DOHH2 (cell line): ENCODE measurements around the gene CDKN2B-AS1.

Experiments used
- EZH2phosphoT487 ChIP-seq: fragments of 200-600 bp; sonication (generic); IDR thresholded peaks from 2 replicates; pipeline ENCODE4 v1.6.1; 2017; ENCODE audit warnings: borderline replicate concordance, mild to moderate bottlenecking, antibody characterized with exemption, low read length, moderate library complexity, mixed read lengths
- TF ChIP-seq, protein P1 (sequence below): fragments of 200-600 bp; sonication (generic); IDR thresholded peaks from one replicate; pipeline ENCODE4 v1.5.1; 2014; ENCODE audit warnings: antibody characterized with exemption, mild to moderate bottlenecking, low read depth, low read length; ENCODE audit not compliant: poor library complexity, severe bottlenecking

GRCh38 chr9:22107202-22108045, 112.8 kb downstream of the CDKN2B-AS1 start:
- TF ChIP-seq, protein P1, sequence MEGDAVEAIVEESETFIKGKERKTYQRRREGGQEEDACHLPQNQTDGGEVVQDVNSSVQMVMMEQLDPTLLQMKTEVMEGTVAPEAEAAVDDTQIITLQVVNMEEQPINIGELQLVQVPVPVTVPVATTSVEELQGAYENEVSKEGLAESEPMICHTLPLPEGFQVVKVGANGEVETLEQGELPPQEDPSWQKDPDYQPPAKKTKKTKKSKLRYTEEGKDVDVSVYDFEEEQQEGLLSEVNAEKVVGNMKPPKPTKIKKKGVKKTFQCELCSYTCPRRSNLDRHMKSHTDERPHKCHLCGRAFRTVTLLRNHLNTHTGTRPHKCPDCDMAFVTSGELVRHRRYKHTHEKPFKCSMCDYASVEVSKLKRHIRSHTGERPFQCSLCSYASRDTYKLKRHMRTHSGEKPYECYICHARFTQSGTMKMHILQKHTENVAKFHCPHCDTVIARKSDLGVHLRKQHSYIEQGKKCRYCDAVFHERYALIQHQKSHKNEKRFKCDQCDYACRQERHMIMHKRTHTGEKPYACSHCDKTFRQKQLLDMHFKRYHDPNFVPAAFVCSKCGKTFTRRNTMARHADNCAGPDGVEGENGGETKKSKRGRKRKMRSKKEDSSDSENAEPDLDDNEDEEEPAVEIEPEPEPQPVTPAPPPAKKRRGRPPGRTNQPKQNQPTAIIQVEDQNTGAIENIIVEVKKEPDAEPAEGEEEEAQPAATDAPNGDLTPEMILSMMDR = no peak
- no peak for TF ChIP-seq EZH2phosphoT487
